Esophagus muscularis mucosa (tissue), 4 donors: ENCODE results near the gene ZSCAN16.

Experiments used
- CTCF ChIP-seq, 3 experiments: fragments of 200-600 bp in 2 of 3; fragments of 450-650 bp in 1 of 3; sonication (generic) in 2 of 3; IDR thresholded peaks; one replicate each; pipeline ENCODE4 v1.5.1; 2017 to 2019; ENCODE audit warnings: antibody characterized with exemption in 3 of 3, mild to moderate bottlenecking in 2 of 3, moderate library complexity in 1 of 3
- EP300 ChIP-seq: sonication (generic); formaldehyde crosslinking; IDR thresholded peaks from one replicate; pipeline ENCODE4 v1.6.1; 2017; ENCODE audit warnings: antibody characterized with exemption
- POLR2A ChIP-seq: fragments of 450-650 bp; IDR thresholded peaks from one replicate; pipeline ENCODE4 v1.6.1; 2017; ENCODE audit warnings: antibody characterized with exemption, moderate library complexity, mild to moderate bottlenecking, low read depth
- POLR2AphosphoS5 ChIP-seq, 2 donors: sonication (generic); formaldehyde crosslinking; IDR thresholded peaks; one replicate each; pipeline ENCODE4 v1.6.1; 2017; ENCODE audit warnings: antibody characterized with exemption in 2 of 2

GRCh38 chr6:28121876-28122275 lies 2.5 kb upstream of the ZSCAN16 start:
- TF ChIP-seq CTCF (IDR thresholded peaks at IDR 0.05) (no peak), POLR2AphosphoS5 (IDR thresholded peaks at IDR 0.05) (no peak), POLR2A (no peak), EP300 (no peak)
